Activated CD4-positive, alpha-beta T cell treated with anti-CD3 and anti-CD28 coated beads, Interleukin-2, amount 10 ng/mL, durations not matched to agents 24 days and 14 days (primary cell): ENCODE results near the gene PDLIM1. TPM values are rescaled to one million over a fixed set of nuclear protein-coding genes. Genes with fewer than 3 reads are reported as not detected.

Experiments used
- DNase-seq: peaks from one replicate; pipeline ENCODE4 v3.0.0; 2022
- H3K27ac Mint-ChIP-seq: one replicate; pipeline ENCODE4 v1.8.0; 2022; ENCODE audit warnings: mild to moderate bottlenecking, mixed read lengths
- H3K27me3 Mint-ChIP-seq: one replicate; pipeline ENCODE4 v1.8.0; 2022; ENCODE audit warnings: mixed read lengths
- H3K36me3 Mint-ChIP-seq: one replicate; pipeline ENCODE4 v1.8.0; 2022; ENCODE audit warnings: low read depth, mild to moderate bottlenecking, mixed read lengths
- H3K4me1 Mint-ChIP-seq: one replicate; pipeline ENCODE4 v1.8.0; 2021; ENCODE audit warnings: mixed read lengths
- H3K4me3 Mint-ChIP-seq: one replicate; pipeline ENCODE4 v1.8.0; 2022; ENCODE audit warnings: mild to moderate bottlenecking, moderate library complexity, mixed read lengths
- H3K9me3 Mint-ChIP-seq: one replicate; pipeline ENCODE4 v1.8.0; 2021; ENCODE audit warnings: mixed read lengths
- intact Hi-C: fragments of 100-400 bp; cut with micrococcal nuclease; formaldehyde crosslinking; loops from one replicate; pipeline ENCODE4 v1.15.1; 2023
- total RNA-seq: library from RNA; stranded (reverse); gene quantifications from 2 replicates; pipeline ENCODE4 v1.2.3, GENCODE V29; 2022

The PDLIM1 gene
- total RNA-seq, 1 donor from 2014 or later: 3.1 TPM

- intact Hi-C loops: no loop called here
- H3K36me3 Mint-ChIP-seq: no peaks in the 10 kb centered on the region
- no peaks in the 10 kb centered on the region for H3K9me3 Mint-ChIP-seq
- H3K27me3 Mint-ChIP-seq: peaks cover 7% of the 10 kb centered on the region
- DNase-seq: no peak
- no peaks in the 10 kb centered on the region for H3K4me1 Mint-ChIP-seq
- no peak overlapping the region for H3K4me3 Mint-ChIP-seq
- no peak overlapping the region for H3K27ac Mint-ChIP-seq
These were observed 36.6 kb upstream of the PDLIM1 start for GRCh38 chr10:95327367-95327766.

GRCh38 chr10:95326396-95326795 is 35.6 kb upstream of the PDLIM1 start:
- H3K27me3 Mint-ChIP-seq: peaks cover 8% of the 10 kb centered on the region
- H3K27ac Mint-ChIP-seq: no peak overlapping the region
- no peaks in the 10 kb centered on the region for H3K36me3 Mint-ChIP-seq
- H3K4me1 Mint-ChIP-seq: no peaks in the 10 kb centered on the region
- intact Hi-C loops: no loop called here
- no peak overlapping the region for H3K4me3 Mint-ChIP-seq
- no peaks in the 10 kb centered on the region for H3K9me3 Mint-ChIP-seq
- DNase-seq: no peak

GRCh38 chr10:95325863-95326262 is 35.1 kb upstream of the PDLIM1 start:
- intact Hi-C loops: no loop called here
- H3K36me3 Mint-ChIP-seq: no peaks in the 10 kb centered on the region
- H3K4me1 Mint-ChIP-seq: no peaks in the 10 kb centered on the region
- DNase-seq: no peak
- H3K27ac Mint-ChIP-seq: no peak overlapping the region
- peaks cover 14% of the 10 kb centered on the region for H3K27me3 Mint-ChIP-seq
- no peaks in the 10 kb centered on the region for H3K9me3 Mint-ChIP-seq
- no peak overlapping the region for H3K4me3 Mint-ChIP-seq

DNA sequence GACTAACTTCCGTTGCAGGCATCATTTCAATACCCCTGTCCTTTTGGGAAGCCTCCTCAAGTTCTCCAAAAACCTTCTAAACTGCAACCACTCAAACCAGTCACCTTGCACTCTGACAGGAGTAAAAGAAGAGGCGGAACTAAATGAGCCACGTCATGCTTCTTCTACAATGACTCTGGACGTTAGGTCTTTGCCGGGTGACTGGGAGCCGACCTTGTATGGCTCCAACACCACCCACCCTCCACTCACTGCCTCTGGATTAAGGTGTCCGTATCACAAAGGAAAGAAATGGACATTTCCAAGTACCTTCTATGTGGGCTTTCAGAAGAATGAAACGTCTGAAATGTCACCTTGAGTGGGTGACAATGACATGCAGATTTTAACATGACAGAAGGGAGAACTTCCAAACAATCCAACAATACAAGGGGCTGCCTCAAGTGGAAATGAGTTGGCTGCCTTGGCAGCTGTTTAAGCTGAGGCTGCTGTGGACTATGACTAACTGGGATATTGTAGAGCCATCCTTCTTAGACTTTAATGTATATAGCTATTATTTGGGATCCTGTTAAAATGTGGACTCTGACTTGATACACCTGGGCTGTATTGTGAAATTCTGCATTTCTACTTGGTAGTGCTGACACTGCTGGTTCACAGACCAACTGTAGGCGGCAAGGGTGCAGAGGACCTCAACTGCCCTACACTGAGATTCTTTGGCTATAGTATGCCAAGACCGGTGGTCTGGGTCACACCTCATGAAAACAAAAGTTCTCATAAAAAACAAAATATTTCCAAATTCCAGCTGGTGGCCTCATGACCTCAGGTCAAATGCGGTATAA is 33.8 kb upstream of the PDLIM1 start:
- no peak for DNase-seq
- Mint-ChIP-seq H3K9me3 (no peaks in the 10 kb centered on the region), H3K4me3 (no peak overlapping the region), H3K27ac (no peak overlapping the region), H3K4me1 (no peaks in the 10 kb centered on the region), H3K36me3 (no peaks in the 10 kb centered on the region), H3K27me3 (peaks cover 20% of the 10 kb centered on the region)
- intact Hi-C loops: no loop called here

- no peak for DNase-seq
- Mint-ChIP-seq H3K36me3 (no peaks in the 10 kb centered on the region), H3K4me1 (no peaks in the 10 kb centered on the region), H3K9me3 (no peaks in the 10 kb centered on the region), H3K4me3 (no peak overlapping the region), H3K27me3 (peaks cover 22% of the 10 kb centered on the region), H3K27ac (no peak overlapping the region)
- intact Hi-C loops: no loop called here
These were observed 30.9 kb upstream of the PDLIM1 start for GRCh38 chr10:95321554-95322301.

- H3K4me3 Mint-ChIP-seq: no peak overlapping the region
- peaks cover 26% of the 10 kb centered on the region for H3K27me3 Mint-ChIP-seq
- H3K36me3 Mint-ChIP-seq: no peaks in the 10 kb centered on the region
- intact Hi-C loops: no loop called here
- DNase-seq: no peak
- no peaks in the 10 kb centered on the region for H3K9me3 Mint-ChIP-seq
- H3K27ac Mint-ChIP-seq: no peak overlapping the region
- H3K4me1 Mint-ChIP-seq: no peaks in the 10 kb centered on the region
These were observed 28.4 kb upstream of the PDLIM1 start for GRCh38 chr10:95319239-95319638.

- peaks cover 23% of the 10 kb centered on the region for H3K27me3 Mint-ChIP-seq
- no peak overlapping the region for H3K4me3 Mint-ChIP-seq
- intact Hi-C loops: no loop called here
These were observed 24.7 kb upstream of the PDLIM1 start for GRCh38 chr10:95315509-95315908.

GRCh38 chr10:95314192-95314918 is 23.6 kb upstream of the PDLIM1 start:
- Mint-ChIP-seq H3K27me3 (peaks cover 20% of the 10 kb centered on the region), H3K36me3 (no peaks in the 10 kb centered on the region), H3K9me3 (no peaks in the 10 kb centered on the region), H3K4me3 (no peak overlapping the region), H3K4me1 (peaks cover 8% of the 10 kb centered on the region), H3K27ac (no peak overlapping the region)
- DNase-seq: no peak
- intact Hi-C loops: no loop called here

More at GRCh38 chr10:95315509-95315908, 24.7 kb upstream of the PDLIM1 start:
- Mint-ChIP-seq H3K27ac (no peak overlapping the region), H3K9me3 (no peaks in the 10 kb centered on the region), H3K36me3 (no peaks in the 10 kb centered on the region), H3K4me1 (peaks cover under 1% of the 10 kb centered on the region)
- no peak for DNase-seq

GRCh38 chr10:95312986-95313495 is 22.2 kb upstream of the PDLIM1 start:
- Mint-ChIP-seq H3K27me3 (peaks cover 18% of the 10 kb centered on the region), H3K36me3 (no peaks in the 10 kb centered on the region), H3K27ac (no peak overlapping the region), H3K4me3 (no peak overlapping the region), H3K9me3 (no peaks in the 10 kb centered on the region), H3K4me1 (peaks cover 15% of the 10 kb centered on the region)
- intact Hi-C loops: no loop called here
- no peak for DNase-seq

GRCh38 chr10:95312257-95312656 is 21.5 kb upstream of the PDLIM1 start:
- Mint-ChIP-seq H3K4me3 (no peak overlapping the region), H3K36me3 (no peaks in the 10 kb centered on the region), H3K27ac (no peak overlapping the region), H3K9me3 (no peaks in the 10 kb centered on the region), H3K4me1 (peaks cover 15% of the 10 kb centered on the region), H3K27me3 (peaks cover 19% of the 10 kb centered on the region)
- intact Hi-C loops: no loop called here
- no peak for DNase-seq

- Mint-ChIP-seq H3K27me3 (peaks cover 25% of the 10 kb centered on the region), H3K4me1 (peaks cover 15% of the 10 kb centered on the region), H3K9me3 (no peaks in the 10 kb centered on the region), H3K4me3 (peak overlapping the region; percentile 1), H3K27ac (no peak overlapping the region), H3K36me3 (no peaks in the 10 kb centered on the region)
- no peak for DNase-seq
- intact Hi-C loops: loop anchor here (2.0 to 5.0 kb wide), 2 partner anchors 15 to 63 kb away; no protein-coding TSS in a partner anchor
These were observed 19.2 kb upstream of the PDLIM1 start for GRCh38 chr10:95309958-95310357.

DNA sequence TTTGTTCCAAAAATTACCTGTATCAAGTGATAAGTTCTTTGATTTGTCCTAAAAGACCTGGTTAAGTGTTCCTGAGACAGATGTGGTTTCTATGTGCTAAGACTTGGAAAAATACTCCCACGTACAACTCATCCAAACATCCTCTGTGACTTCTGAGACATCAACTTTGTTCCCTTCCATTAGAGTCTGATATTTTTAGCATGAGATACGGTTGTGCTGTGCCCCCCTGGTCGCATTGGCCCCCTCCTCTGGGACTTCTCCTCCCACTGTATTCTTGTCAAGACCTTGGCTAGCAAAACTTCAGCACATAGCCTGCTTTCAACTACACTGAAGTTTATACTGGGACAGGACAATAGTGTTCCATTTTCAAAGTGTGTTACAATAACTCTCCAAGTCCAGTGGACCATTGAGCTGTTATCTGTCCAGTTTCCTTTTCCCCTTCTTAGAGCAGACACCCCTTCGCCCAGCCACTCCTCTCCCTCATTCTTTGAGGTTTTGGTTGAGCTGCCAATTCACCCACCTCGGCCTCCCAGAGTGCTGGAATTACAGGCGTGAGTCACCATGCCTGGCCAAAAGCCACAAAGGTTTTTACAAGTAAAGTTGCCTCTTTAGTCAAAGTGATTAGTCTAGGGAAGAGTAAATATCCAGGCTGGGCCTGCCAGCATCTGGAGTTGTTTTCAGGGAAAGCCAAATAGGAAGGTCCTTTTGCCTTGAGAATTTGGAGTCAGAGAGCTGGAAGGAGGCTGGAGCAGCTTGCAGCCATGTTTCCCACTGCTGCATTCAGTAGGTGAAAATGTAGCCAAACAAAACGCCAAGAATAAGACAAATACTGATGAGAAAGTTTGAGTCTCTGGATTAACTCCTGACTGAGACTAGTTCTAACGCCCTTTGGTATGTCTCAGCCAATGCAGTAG is 17.8 kb upstream of the PDLIM1 start:
- Mint-ChIP-seq H3K9me3 (no peaks in the 10 kb centered on the region), H3K27ac (no peak overlapping the region)
- intact Hi-C loops: loop anchor here (2.0 to 5.0 kb wide), 2 partner anchors 14 to 61 kb away; no protein-coding TSS in a partner anchor

DNA sequence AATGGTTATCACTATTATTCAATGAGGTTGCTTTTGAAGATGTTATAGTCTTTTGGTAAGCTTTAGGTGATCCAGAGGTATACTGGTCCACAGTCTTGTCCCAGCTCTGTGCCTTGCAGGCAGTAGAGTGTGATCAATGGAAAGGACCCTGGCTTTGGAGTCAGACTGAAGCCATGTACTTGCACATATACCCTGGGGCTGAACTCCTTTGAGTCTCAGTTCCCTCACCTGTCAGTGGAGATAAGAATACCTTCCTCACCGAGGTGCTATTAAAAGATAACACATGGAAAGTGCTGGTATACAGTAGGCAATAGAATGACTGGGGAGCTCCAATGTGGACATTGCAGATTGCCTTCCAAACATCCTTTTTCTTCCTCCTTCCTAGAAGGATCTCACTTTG is 16.0 kb upstream of the PDLIM1 start:
- Mint-ChIP-seq H3K36me3 (no peaks in the 10 kb centered on the region), H3K27ac (no peak overlapping the region), H3K9me3 (no peaks in the 10 kb centered on the region), H3K27me3 (peaks cover 13% of the 10 kb centered on the region), H3K4me1 (peaks cover 15% of the 10 kb centered on the region), H3K4me3 (no peak overlapping the region)
- no peak for DNase-seq
- intact Hi-C loops: loop anchor here (5.0 kb wide), 1 partner anchor 60 kb away; no protein-coding TSS in a partner anchor

More for the DNA sequence above, 17.8 kb upstream of the PDLIM1 start:
- Mint-ChIP-seq H3K4me3 (no peak overlapping the region), H3K36me3 (no peaks in the 10 kb centered on the region), H3K27me3 (peaks cover 15% of the 10 kb centered on the region), H3K4me1 (peaks cover 15% of the 10 kb centered on the region)
- DNase-seq: no peak
